C4-2B (cell line): ENCODE results near the gene PBX4.
"Not testable (repeated sequence)": the region's sequence is repeated elsewhere in the genome, so short reads cannot be mapped to it uniquely, and the experiment has no call there.

Source experiments
- H3K27ac ChIP-seq: fragments of 450-650 bp; 2 replicates; pipeline ENCODE4 v1.5.1; 2017
- CTCF ChIP-seq: fragments of 450-650 bp; conservative IDR thresholded peaks from 2 replicates; pipeline ENCODE4 v1.5.1; 2017; ENCODE audit warnings: mild to moderate bottlenecking
- ZFX ChIP-seq: fragments of 450-650 bp; IDR thresholded peaks from 2 replicates; pipeline ENCODE4 v1.6.1; 2017

Gene PBX4, protein sequence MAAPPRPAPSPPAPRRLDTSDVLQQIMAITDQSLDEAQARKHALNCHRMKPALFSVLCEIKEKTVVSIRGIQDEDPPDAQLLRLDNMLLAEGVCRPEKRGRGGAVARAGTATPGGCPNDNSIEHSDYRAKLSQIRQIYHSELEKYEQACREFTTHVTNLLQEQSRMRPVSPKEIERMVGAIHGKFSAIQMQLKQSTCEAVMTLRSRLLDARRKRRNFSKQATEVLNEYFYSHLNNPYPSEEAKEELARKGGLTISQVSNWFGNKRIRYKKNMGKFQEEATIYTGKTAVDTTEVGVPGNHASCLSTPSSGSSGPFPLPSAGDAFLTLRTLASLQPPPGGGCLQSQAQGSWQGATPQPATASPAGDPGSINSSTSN

GRCh38 chr19:19618219-19619051, at the start of gene PBX4:
TSS of gene PBX4 (minus strand) at chr19:19618687. CDS start at chr19:19618629, 58 bp downstream.
- TF ChIP-seq CTCF = no peak
- TF ChIP-seq ZFX = peak; percentile 40; the same call in 1 of the 2 replicates
- H3K27ac ChIP-seq = peak within 1 kb of the TSS; percentile 64

- not testable (repeated sequence) for H3K27ac ChIP-seq
Measured at GRCh38 chr19:19665420-19665948, 47.0 kb upstream of the PBX4 start.

DNA sequence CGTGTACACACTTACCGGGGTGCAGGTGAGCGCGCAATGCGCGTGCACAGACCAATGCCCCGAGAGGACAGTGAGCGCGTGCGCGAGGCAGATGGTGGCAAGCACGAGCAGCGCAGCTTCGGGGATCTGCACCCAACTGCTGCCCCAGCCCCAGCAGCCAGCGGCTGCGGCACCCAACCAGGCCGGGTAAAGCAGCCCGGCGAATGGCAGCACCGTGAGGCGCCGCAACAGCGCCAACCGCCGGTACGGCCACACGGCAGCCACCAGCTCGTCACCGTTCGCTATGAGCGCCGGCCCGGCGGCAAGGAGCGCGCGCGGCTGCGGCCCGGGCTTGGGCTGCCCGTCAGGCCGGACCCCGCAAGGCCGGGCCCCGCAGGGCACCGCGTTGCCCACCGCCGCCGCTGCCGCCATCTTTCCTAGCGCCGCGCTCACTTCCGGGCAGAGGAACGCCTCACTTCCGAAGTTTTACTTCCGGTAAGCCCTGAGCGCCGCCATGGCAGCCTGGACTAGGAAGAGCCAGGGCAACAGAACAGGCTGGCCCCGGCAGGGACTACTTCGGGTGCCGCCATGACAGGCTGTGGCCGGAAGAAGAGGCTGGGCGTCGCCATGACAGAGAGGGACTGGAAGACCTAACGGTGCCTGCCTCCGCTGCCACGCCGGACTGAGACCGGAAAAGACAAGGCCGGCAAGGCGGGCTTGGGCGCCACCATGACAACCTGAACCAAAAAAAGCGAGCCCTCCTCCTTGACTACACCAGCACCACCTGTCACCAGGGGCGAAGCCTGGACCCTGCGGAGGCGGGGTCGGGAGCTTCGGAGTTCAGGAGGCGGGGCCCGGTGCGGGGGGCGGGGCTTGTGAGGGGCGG, 45.0 kb upstream of the PBX4 start, which contains the start of gene ATP13A1:
ATP13A1 (minus strand) TSS at position 421 of the 865 bp plus-strand sequence; CDS start at position 411, 10 bp downstream.
- TF ChIP-seq ZFX = peak; percentile 65; the same call in 1 of the 2 replicates
- TF ChIP-seq CTCF = no peak
- peak within 1 kb of the TSS; percentile 91 for H3K27ac ChIP-seq

DNA sequence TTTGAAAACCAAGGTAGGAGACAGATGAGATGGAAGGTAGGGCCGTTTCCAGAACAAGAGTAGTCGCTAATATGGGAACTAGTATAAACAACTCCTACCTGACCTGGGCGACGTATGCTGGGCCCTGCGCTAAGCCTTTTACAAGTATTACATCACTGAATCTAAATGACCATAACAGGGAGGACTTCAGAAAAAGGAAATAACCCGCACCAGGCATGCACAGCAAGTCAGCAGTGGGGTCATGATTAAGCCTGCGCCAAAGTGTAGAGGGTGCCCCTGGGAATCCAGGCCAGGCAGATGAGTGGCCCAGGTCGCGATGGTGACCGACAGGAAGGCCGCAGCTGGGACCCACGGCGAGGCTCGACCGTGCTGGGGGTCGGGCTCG, 44.4 kb upstream of the PBX4 start:
- peak overlapping the region; percentile 91 for H3K27ac ChIP-seq
- TF ChIP-seq ZFX (no peak), CTCF (no peak)

DNA sequence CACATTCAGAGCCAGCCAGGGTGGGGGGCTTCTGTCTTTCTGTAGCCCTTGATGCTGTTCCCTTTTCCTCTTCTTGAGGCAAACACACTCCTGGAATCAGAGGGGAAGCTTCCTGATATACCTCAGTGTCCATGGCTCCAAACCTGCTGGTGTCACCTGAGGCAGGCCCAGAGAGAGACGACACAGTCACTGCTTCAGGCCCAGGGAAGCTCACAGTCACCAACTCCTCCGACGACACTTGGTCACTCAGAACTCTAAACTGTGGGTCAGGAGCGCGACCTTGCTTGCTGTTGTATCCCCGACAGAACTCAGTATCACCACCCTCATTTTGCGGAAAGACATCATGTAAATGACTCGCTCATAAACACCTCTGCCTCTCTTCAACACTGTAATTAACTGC, 43.9 kb upstream of the PBX4 start:
- H3K27ac ChIP-seq = peak overlapping the region; percentile 91

DNA sequence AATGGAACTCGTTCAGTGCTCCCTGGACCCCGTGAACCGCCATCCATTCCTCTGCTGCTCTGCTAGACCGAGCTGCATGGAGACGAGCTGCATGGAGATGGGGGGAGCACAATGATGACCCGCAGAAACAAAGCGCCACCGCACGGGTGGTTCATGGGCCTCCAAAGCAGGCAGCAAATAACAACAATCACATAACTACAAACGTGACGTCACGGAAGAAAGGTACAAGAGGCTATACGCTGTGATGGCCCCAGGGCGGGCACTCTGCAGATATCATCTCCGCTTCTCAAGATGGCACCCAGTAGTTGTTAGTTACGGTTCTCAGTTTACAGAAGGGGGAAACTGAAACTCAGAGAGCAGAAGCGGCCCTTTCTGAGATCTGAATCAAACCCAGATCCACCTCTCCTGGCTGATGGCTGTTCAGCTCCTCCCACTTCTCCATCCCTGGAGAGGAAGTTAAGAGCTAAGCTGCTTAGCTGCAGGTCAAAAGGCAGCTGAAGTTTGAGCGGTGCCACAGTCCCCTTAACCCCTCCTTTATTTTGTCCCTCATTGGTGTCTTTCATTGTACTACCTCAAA, 43.3 kb upstream of the PBX4 start:
- TF ChIP-seq ZFX (no peak), CTCF (no peak)
- H3K27ac ChIP-seq = no peak overlapping the region

More for the DNA sequence above, 43.9 kb upstream of the PBX4 start:
- TF ChIP-seq ZFX = no peak
- no peak for TF ChIP-seq CTCF
